NCI-H2171 treated with DMSO at 0.1 percent for 48 hours (cell line): ENCODE measurements around the gene PTPRN2.
A peak's percentile ranks its signal among the peaks of the same experiment; 100 is the strongest.
"Not testable (repeated sequence)": the region's sequence is repeated elsewhere in the genome, so short reads cannot be mapped to it uniquely, and the experiment has no call there.

Experiments
- DNase-seq: peaks from one replicate; lab custom pipeline; 2025; lab: John Stamatoyannopoulos, UW

The PTPRN2 gene

GRCh38 chr7:157605638-157606037 is 982.0 kb downstream of the PTPRN2 start:
- no peak for DNase-seq

GRCh38 chr7:157604661-157605381 is 982.8 kb downstream of the PTPRN2 start:
- no peak for DNase-seq

- no peak for DNase-seq
These were observed 983.9 kb downstream of the PTPRN2 start for GRCh38 chr7:157603716-157604115.

- DNase-seq: no peak
These were observed 984.6 kb downstream of the PTPRN2 start for GRCh38 chr7:157603005-157603404.

GRCh38 chr7:157602581-157602980 is 985.0 kb downstream of the PTPRN2 start:
- no peak for DNase-seq

GRCh38 chr7:157602156-157602555 is 985.5 kb downstream of the PTPRN2 start:
- no peak for DNase-seq

GRCh38 chr7:157601530-157601929 is 986.1 kb downstream of the PTPRN2 start:
- DNase-seq: no peak

GRCh38 chr7:157599491-157599890 is 988.1 kb downstream of the PTPRN2 start:
- DNase-seq: no peak

GRCh38 chr7:157597562-157597961 is 990.1 kb downstream of the PTPRN2 start:
- no peak for DNase-seq

- no peak for DNase-seq
These were observed 990.7 kb downstream of the PTPRN2 start for GRCh38 chr7:157596881-157597280.

- no peak for DNase-seq
These were observed 991.2 kb downstream of the PTPRN2 start for GRCh38 chr7:157596471-157596870.

GRCh38 chr7:157596026-157596425 is 991.6 kb downstream of the PTPRN2 start:
- DNase-seq: no peak

- no peak for DNase-seq
These were observed 992.4 kb downstream of the PTPRN2 start for GRCh38 chr7:157595086-157595855.

- DNase-seq: no peak
These were observed 993.3 kb downstream of the PTPRN2 start for GRCh38 chr7:157594306-157594705.

- no peak for DNase-seq
These were observed 994.1 kb downstream of the PTPRN2 start for GRCh38 chr7:157593541-157593940.

- DNase-seq: not testable (repeated sequence)
These were observed 994.8 kb downstream of the PTPRN2 start for GRCh38 chr7:157592636-157593320.

GRCh38 chr7:157590526-157590925 is 997.1 kb downstream of the PTPRN2 start:
- no peak for DNase-seq

GRCh38 chr7:157589680-157590079 is 997.9 kb downstream of the PTPRN2 start:
- no peak for DNase-seq

- DNase-seq: peak; percentile 73
These were observed 999.6 kb downstream of the PTPRN2 start for GRCh38 chr7:157587805-157588560.

GRCh38 chr7:157587051-157587804 is 1000.4 kb downstream of the PTPRN2 start:
- DNase-seq: no peak

GRCh38 chr7:157586426-157586955 is 1001.1 kb downstream of the PTPRN2 start:
- DNase-seq: no peak
